Gastroesophageal sphincter (tissue), 3 donors: Measurements from ENCODE around the gene S100A14.

Experiments used
- POLR2AphosphoS5 ChIP-seq: sonication (generic); formaldehyde crosslinking; IDR thresholded peaks from one replicate; pipeline ENCODE4 v1.6.1; 2017; ENCODE audit warnings: antibody characterized with exemption
- TF ChIP-seq, protein P1 (sequence below), 4 experiments: fragments of 200-600 bp in 2 of 4; fragments of 450-650 bp in 2 of 4; sonication (generic) in 1 of 4; IDR thresholded peaks; one replicate each; pipeline ENCODE4 v1.5.1; 2017 to 2019; ENCODE audit warnings: antibody characterized with exemption in 4 of 4, mild to moderate bottlenecking in 2 of 4, moderate library complexity in 2 of 4

GRCh38 chr1:153570874-153571273, 45.3 kb downstream of the S100A14 start:
- TF ChIP-seq, protein P1, sequence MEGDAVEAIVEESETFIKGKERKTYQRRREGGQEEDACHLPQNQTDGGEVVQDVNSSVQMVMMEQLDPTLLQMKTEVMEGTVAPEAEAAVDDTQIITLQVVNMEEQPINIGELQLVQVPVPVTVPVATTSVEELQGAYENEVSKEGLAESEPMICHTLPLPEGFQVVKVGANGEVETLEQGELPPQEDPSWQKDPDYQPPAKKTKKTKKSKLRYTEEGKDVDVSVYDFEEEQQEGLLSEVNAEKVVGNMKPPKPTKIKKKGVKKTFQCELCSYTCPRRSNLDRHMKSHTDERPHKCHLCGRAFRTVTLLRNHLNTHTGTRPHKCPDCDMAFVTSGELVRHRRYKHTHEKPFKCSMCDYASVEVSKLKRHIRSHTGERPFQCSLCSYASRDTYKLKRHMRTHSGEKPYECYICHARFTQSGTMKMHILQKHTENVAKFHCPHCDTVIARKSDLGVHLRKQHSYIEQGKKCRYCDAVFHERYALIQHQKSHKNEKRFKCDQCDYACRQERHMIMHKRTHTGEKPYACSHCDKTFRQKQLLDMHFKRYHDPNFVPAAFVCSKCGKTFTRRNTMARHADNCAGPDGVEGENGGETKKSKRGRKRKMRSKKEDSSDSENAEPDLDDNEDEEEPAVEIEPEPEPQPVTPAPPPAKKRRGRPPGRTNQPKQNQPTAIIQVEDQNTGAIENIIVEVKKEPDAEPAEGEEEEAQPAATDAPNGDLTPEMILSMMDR (IDR thresholded peaks at IDR 0.05) = no peak
- no peak for TF ChIP-seq POLR2AphosphoS5
